Fibroblast of the conjunctiva (primary cell): ENCODE measurements around the gene PRADC1.
"Not testable (repeated sequence)": the region's sequence is repeated elsewhere in the genome, so short reads cannot be mapped to it uniquely, and the experiment has no call there.

Source experiments
- DNase-seq: peaks from one replicate; pipeline ENCODE4 v3.0.0-alpha.2; 2010; ENCODE audit warnings: low read depth

Gene PRADC1

DNA sequence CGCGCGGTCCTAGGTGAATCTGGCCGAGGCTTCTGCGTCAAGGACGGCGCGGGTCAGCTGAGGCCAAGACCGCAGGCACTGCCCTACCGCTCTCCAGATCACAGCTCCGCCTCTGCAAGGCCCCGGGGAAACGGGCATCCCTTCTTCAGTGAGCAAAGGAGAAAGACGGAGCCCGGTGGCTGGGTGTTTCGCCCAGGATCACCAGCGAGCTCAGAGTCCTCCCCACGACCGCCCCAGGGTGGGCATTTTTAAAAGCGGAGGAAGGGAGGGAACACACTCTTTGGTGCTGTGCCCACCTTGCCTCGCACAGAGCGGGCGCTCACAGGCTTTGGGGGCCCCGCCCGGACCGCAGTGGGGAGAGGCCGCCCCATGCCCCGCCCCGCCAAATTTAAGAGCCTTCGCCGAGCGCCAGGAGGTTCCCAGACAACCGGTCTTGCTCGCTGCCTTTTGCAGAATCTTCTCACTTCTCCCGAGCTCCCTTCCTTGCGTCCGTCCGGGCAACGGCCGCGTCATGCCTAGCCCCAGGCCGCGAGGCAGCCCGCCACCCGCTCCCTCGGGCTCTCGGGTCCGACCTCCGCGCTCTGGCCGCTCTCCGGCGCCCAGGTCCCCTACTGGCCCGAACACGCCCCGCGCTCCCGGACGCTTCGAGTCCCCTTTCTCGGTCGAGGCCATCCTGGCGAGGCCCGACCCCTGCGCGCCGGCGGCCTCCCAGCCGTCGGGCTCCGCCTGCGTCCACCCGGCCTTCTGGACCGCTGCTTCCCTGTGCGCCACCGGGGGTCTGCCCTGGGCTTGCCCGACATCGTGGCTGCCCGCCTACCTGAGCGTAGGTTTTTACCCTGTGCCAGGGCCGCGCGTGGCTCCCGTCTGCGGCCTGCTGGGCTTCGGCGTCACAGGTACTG is 30.6 kb downstream of the PRADC1 start, which contains the start of gene NOTO:
Gene NOTO (plus strand): TSS at position 419 of the 899 bp plus-strand sequence. CDS start 93 bp downstream, at position 512.
- DNase-seq = no peak

- not testable (repeated sequence) for DNase-seq
Observed at GRCh38 chr2:73200281-73200680, 32.8 kb downstream of the PRADC1 start.

GRCh38 chr2:73197579-73197978 is 35.5 kb downstream of the PRADC1 start:
- DNase-seq = no peak

GRCh38 chr2:73187549-73187948 is 45.5 kb downstream of the PRADC1 start:
- no peak for DNase-seq

DNA sequence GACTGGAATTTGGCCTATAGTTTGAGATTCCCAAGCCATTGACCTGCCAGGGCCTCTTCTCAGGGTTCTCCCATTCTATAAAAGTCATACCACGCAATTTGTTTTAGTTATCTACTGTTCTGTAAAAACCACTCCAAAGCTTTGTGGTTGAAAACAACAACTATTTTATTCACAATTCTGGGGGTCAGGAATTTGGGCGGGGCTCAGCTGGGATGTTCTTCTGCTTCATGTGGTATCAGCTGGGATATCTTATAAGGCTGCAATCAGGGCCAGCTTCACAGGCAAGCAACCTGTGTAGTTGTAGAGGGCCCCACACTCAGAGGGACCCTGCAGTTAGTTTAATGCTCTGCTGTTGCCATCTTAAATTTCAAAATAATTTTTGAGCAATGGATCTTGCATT is 47.1 kb downstream of the PRADC1 start:
- DNase-seq = no peak
